ENCODE results near the gene CHMP2A. TPM values are rescaled to one million over a fixed set of nuclear protein-coding genes. Genes with fewer than 3 reads are reported as not detected.
A peak's percentile ranks its signal among the peaks of the same experiment; 100 is the strongest.

Gene CHMP2A
- total and polyA plus RNA-seq, 2 of the 13 experiments (the other 11 are each of a cell fraction or from before 2014, with no cell fraction given), result 49.7 to 55.0 TPM

DNA sequence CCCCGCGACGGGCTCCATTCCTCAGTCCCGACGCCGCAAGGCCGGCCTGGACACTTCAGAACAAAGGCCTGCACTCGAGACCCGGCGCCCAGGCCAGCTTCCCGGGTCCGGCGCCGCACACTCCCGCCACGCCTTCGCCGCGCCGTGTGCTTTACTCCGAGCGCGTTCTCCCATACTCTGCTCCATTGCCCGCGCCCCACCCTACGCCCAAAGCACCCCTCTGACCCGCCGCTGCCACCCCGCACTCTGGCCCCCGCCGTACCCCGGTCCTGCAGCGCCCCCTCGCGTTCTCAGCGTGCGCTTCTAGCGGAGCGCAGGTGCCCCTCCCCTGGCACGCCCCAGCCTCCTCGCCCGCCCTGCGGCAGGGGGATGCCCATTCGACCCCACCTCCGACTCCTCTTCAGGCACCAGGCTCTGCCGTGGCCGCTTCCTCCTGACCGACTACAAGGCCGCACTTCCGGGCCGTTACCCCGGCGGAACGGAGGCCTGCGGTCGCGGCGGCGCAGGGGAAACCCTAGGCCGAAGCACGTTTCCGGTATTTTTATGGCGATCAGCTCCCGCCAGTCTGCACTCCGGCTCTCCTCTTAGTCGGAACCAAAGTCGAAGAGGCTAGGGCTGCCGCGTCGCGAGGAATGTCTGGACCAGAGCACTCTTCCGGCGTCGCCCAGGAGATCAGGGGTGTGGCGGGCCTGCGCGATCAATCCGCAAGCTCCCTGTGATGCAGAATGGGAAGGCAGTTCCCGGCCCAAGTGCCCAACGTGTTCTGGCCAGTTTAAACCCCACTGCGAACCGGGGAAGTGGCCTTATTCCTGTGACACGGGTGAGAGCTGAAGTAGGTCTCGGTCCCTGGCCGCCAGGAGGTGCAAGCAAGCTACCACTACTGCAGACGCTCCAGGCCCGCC is 35.3 kb downstream of the CHMP2A start, which contains the start of gene ZBTB45 (continued):
- TF ChIP-seq ISX (CRISPR knock-in tag; conservative IDR thresholded peaks at IDR 0.05), result 0 out of 2 replicates have a peak, but pooled peaks have one; percentile 16
- TF ChIP-seq, protein P1, sequence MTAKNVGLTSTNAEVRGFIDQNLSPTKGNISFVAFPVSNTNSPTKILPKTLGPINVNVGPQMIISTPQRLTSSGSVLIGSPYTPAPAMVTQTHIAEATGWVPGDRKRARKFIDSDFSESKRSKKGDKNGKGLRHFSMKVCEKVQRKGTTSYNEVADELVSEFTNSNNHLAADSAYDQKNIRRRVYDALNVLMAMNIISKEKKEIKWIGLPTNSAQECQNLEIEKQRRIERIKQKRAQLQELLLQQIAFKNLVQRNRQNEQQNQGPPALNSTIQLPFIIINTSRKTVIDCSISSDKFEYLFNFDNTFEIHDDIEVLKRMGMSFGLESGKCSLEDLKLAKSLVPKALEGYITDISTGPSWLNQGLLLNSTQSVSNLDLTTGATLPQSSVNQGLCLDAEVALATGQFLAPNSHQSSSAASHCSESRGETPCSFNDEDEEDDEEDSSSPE (CRISPR knock-in tag; IDR thresholded peaks at IDR 0.05), result peak; percentile 92
- peak; percentile 91 for TF ChIP-seq HNRNPK (IDR thresholded peaks at IDR 0.05; ENCODE audit: low read depth, low read length, poor library complexity, severe bottlenecking)
- peak; percentile 70; the same call in 1 of the 2 replicates for TF ChIP-seq ZNF550 (CRISPR knock-in tag; IDR thresholded peaks at IDR 0.05; ENCODE audit: borderline replicate concordance)
- 0 out of 2 replicates have a peak, but pooled peaks have one; percentile 11 for TF ChIP-seq SNAPC2 (CRISPR knock-in tag; IDR thresholded peaks at IDR 0.05)
- no peak for TF ChIP-seq ZNF101 (CRISPR knock-in tag; IDR thresholded peaks at IDR 0.05; ENCODE audit: borderline replicate concordance, low read depth)
- peak; percentile 91; the same call in 1 of the 2 replicates for TF ChIP-seq CHCHD3 (CRISPR knock-in tag; IDR thresholded peaks at IDR 0.05)
- TF ChIP-seq, protein P2, sequence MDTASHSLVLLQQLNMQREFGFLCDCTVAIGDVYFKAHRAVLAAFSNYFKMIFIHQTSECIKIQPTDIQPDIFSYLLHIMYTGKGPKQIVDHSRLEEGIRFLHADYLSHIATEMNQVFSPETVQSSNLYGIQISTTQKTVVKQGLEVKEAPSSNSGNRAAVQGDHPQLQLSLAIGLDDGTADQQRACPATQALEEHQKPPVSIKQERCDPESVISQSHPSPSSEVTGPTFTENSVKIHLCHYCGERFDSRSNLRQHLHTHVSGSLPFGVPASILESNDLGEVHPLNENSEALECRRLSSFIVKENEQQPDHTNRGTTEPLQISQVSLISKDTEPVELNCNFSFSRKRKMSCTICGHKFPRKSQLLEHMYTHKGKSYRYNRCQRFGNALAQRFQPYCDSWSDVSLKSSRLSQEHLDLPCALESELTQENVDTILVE (CRISPR knock-in tag; IDR thresholded peaks at IDR 0.05), result peak; percentile 100
- peak; percentile 98 for TF ChIP-seq ZC3H13 (CRISPR knock-in tag; IDR thresholded peaks at IDR 0.05)
- TF ChIP-seq, protein P3, sequence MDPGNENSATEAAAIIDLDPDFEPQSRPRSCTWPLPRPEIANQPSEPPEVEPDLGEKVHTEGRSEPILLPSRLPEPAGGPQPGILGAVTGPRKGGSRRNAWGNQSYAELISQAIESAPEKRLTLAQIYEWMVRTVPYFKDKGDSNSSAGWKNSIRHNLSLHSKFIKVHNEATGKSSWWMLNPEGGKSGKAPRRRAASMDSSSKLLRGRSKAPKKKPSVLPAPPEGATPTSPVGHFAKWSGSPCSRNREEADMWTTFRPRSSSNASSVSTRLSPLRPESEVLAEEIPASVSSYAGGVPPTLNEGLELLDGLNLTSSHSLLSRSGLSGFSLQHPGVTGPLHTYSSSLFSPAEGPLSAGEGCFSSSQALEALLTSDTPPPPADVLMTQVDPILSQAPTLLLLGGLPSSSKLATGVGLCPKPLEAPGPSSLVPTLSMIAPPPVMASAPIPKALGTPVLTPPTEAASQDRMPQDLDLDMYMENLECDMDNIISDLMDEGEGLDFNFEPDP (CRISPR knock-in tag; conservative IDR thresholded peaks at IDR 0.05), result no peak
- TF ChIP-seq ZNF232 (CRISPR knock-in tag; IDR thresholded peaks at IDR 0.05; ENCODE audit: borderline replicate concordance), result no peak; the same call in 1 of the 2 replicates
- no peak for TF ChIP-seq HNRNPH1 (optimal IDR thresholded peaks at IDR 0.05; ENCODE audit: low read depth, low read length)
- TF ChIP-seq POGZ (CRISPR knock-in tag; IDR thresholded peaks at IDR 0.05), result peak; percentile 98
- TF ChIP-seq, protein P4, sequence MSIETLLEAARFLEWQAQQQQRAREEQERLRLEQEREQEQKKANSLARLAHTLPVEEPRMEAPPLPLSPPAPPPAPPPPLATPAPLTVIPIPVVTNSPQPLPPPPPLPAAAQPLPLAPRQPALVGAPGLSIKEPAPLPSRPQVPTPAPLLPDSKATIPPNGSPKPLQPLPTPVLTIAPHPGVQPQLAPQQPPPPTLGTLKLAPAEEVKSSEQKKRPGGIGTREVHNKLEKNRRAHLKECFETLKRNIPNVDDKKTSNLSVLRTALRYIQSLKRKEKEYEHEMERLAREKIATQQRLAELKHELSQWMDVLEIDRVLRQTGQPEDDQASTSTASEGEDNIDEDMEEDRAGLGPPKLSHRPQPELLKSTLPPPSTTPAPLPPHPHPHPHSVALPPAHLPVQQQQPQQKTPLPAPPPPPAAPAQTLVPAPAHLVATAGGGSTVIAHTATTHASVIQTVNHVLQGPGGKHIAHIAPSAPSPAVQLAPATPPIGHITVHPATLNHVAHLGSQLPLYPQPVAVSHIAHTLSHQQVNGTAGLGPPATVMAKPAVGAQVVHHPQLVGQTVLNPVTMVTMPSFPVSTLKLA (IDR thresholded peaks at IDR 0.05), result peak; percentile 42
- TF ChIP-seq ZNF616 (CRISPR knock-in tag; IDR thresholded peaks at IDR 0.05; ENCODE audit: low read depth), result peak; percentile 65
- TF ChIP-seq SMAD9 (CRISPR knock-in tag; IDR thresholded peaks at IDR 0.05), result peak; percentile 60; the same call in 1 of the 2 replicates
- peak; percentile 54 for TF ChIP-seq ZFP36 (IDR thresholded peaks at IDR 0.05; ENCODE audit: borderline replicate concordance, low read depth, low read length, partially characterized antibody)
- TF ChIP-seq ATRX (CRISPR knock-in tag; IDR thresholded peaks at IDR 0.05; ENCODE audit: borderline replicate concordance), result no peak
- TF ChIP-seq, protein P5, sequence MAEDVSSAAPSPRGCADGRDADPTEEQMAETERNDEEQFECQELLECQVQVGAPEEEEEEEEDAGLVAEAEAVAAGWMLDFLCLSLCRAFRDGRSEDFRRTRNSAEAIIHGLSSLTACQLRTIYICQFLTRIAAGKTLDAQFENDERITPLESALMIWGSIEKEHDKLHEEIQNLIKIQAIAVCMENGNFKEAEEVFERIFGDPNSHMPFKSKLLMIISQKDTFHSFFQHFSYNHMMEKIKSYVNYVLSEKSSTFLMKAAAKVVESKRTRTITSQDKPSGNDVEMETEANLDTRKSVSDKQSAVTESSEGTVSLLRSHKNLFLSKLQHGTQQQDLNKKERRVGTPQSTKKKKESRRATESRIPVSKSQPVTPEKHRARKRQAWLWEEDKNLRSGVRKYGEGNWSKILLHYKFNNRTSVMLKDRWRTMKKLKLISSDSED (CRISPR knock-in tag; IDR thresholded peaks at IDR 0.05), result peak; percentile 83; the same call in 1 of the 2 replicates
- TF ChIP-seq PTBP1 (IDR thresholded peaks at IDR 0.05; ENCODE audit: low read depth, low read length, poor library complexity, severe bottlenecking), result peak; percentile 55
- peak; percentile 96 for TF ChIP-seq AHR (CRISPR knock-in tag; IDR thresholded peaks at IDR 0.05)
- TF ChIP-seq ZFP37 (CRISPR knock-in tag; IDR thresholded peaks at IDR 0.05; ENCODE audit: borderline replicate concordance), result no peak
